HG03108 (cell line): Measurements from ENCODE around the gene CCDC137.
A peak's percentile ranks its signal among the peaks of the same experiment; 100 is the strongest.

Experiments
- ATAC-seq: cut with Tn5 transposase; IDR thresholded peaks from one replicate; pipeline ENCODE4 v1.9.1; 2021; ENCODE audit warnings: moderate library complexity; ENCODE audit not compliant: unreplicated experiment

Gene CCDC137

GRCh38 chr17:81700353-81701287 is 34.1 kb downstream of the CCDC137 start:
- ATAC-seq, result no peak

- ATAC-seq, result no peak
These were observed 34.9 kb downstream of the CCDC137 start for GRCh38 chr17:81701288-81702071.

- peak; percentile 81 for ATAC-seq
These were observed 36.6 kb downstream of the CCDC137 start, which contains the start of gene MRPL12 for GRCh38 chr17:81702934-81703746. MRPL12 (plus strand) TSS chr17:81703367; CDS start chr17:81703502, 135 bp downstream.

- no peak for ATAC-seq
These were observed 37.5 kb downstream of the CCDC137 start for GRCh38 chr17:81703747-81704654.

GRCh38 chr17:81705518-81706231 is 39.1 kb downstream of the CCDC137 start:
- ATAC-seq, result no peak

- no peak for ATAC-seq
These were observed 39.7 kb downstream of the CCDC137 start for GRCh38 chr17:81706232-81706611.

GRCh38 chr17:81706757-81707624 is 40.5 kb downstream of the CCDC137 start:
- ATAC-seq, result no peak

- no peak for ATAC-seq
These were observed 41.4 kb downstream of the CCDC137 start for GRCh38 chr17:81707725-81708646.

GRCh38 chr17:81708739-81709185 is 42.2 kb downstream of the CCDC137 start:
- no peak for ATAC-seq

- no peak for ATAC-seq
These were observed 44.2 kb downstream of the CCDC137 start for GRCh38 chr17:81710514-81711308.

GRCh38 chr17:81711814-81712467 is 45.4 kb downstream of the CCDC137 start, which contains the start of gene SLC25A10:
SLC25A10 (plus strand) TSS chr17:81712284; CDS start chr17:81712427, 143 bp downstream.
- ATAC-seq, result peak; percentile 45

GRCh38 chr17:81712468-81713003 is 46.0 kb downstream of the CCDC137 start:
- ATAC-seq, result peak; percentile 19

GRCh38 chr17:81713004-81713555 is 46.5 kb downstream of the CCDC137 start:
- ATAC-seq, result no peak

- no peak for ATAC-seq
These were observed 47.2 kb downstream of the CCDC137 start for GRCh38 chr17:81713556-81714411.
